Left ventricle myocardium superior (tissue), 1 donor: ENCODE measurements around the gene PDPK1. TPM values are rescaled to one million over a fixed set of nuclear protein-coding genes. Genes with fewer than 3 reads are reported as not detected.
"Not testable (repeated sequence)": the region's sequence is repeated elsewhere in the genome, so short reads cannot be mapped to it uniquely, and the experiment has no call there.

Source experiments
- ATAC-seq: fragments of 200-7000 bp; cut with Tn5 transposase; one replicate; pipeline ENCODE4 v1.9.1; 2020; ENCODE audit warnings: mild to moderate bottlenecking, moderate library complexity
- DNase-seq: peaks from one replicate; pipeline ENCODE4 v3.0.0-alpha.2; 2020
- intact Hi-C: fragments of 100-400 bp; cut with micrococcal nuclease; formaldehyde crosslinking; loops from one replicate; pipeline ENCODE4 v1.11.0; 2022
- total RNA-seq: library from RNA; stranded (reverse); fragmentation: NEBNext Ultra II Directional; extraction: Animal tissue kit (Norgen Biotek cat#: 25700); gene quantifications from one replicate; pipeline ENCODE4 v1.2.1, GENCODE V29; 2021
- donor health status: DM: no; HTN: yes; CAD: no; lungs with severe emphysema.

The PDPK1 gene
- total RNA-seq, 1 donor from 2014 or later = 43.1 TPM

GRCh38 chr16:2572704-2573103 is 34.9 kb downstream of the PDPK1 start:
- intact Hi-C loops, DNase-seq, ATAC-seq: not testable (repeated sequence)

GRCh38 chr16:2575839-2576238 is 38.0 kb downstream of the PDPK1 start:
- DNase-seq, intact Hi-C loops, ATAC-seq: not testable (repeated sequence)

GRCh38 chr16:2577044-2577443 is 39.2 kb downstream of the PDPK1 start:
- ATAC-seq, intact Hi-C loops, DNase-seq: not testable (repeated sequence)

- intact Hi-C loops, DNase-seq: not testable (repeated sequence)
- peak; percentile 26 for ATAC-seq
Measured at GRCh38 chr16:2578905-2579304, 41.1 kb downstream of the PDPK1 start.

GRCh38 chr16:2580143-2580542 is 42.3 kb downstream of the PDPK1 start:
- intact Hi-C loops, DNase-seq: not testable (repeated sequence)
- ATAC-seq = peak; percentile 6

GRCh38 chr16:2580818-2581217 is 43.0 kb downstream of the PDPK1 start:
- ATAC-seq = peak; percentile 52
- DNase-seq, intact Hi-C loops: not testable (repeated sequence)

- intact Hi-C loops = no loop called here
- DNase-seq (peak; percentile 79), ATAC-seq (peak; percentile 89)
Measured at GRCh38 chr16:2584729-2585650, 47.2 kb downstream of the PDPK1 start.

- ATAC-seq (peak; percentile 15), DNase-seq (peak; percentile 34)
- intact Hi-C loops = no loop called here
Measured at GRCh38 chr16:2585651-2586081, 47.8 kb downstream of the PDPK1 start.

- intact Hi-C loops = no loop called here
- ATAC-seq = no peak
- DNase-seq = peak; percentile 25
Measured at GRCh38 chr16:2586241-2586640, 48.4 kb downstream of the PDPK1 start.

- DNase-seq (no peak), ATAC-seq (no peak)
- intact Hi-C loops = no loop called here
Measured at GRCh38 chr16:2586901-2587480, 49.2 kb downstream of the PDPK1 start.

- DNase-seq = peak; percentile 21
- no peak for ATAC-seq
- intact Hi-C loops = no loop called here
Measured at GRCh38 chr16:2587891-2588565, 50.2 kb downstream of the PDPK1 start.

GRCh38 chr16:2591476-2592240 is 53.8 kb downstream of the PDPK1 start:
- ATAC-seq (no peak), DNase-seq (no peak)
- intact Hi-C loops = no loop called here

- ATAC-seq (peak; percentile 8), DNase-seq (peak; percentile 21)
- intact Hi-C loops = no loop called here
Measured at GRCh38 chr16:2592786-2593185, 55.0 kb downstream of the PDPK1 start.

GRCh38 chr16:2595393-2596205 is 57.8 kb downstream of the PDPK1 start:
- DNase-seq = peak; percentile 11
- no peak for ATAC-seq
- intact Hi-C loops = no loop called here

- peak; percentile 20 for DNase-seq
- intact Hi-C loops = no loop called here
- no peak for ATAC-seq
Measured at GRCh38 chr16:2596747-2597559, 59.1 kb downstream of the PDPK1 start.

- intact Hi-C loops = no loop called here
- DNase-seq (peak; percentile 24), ATAC-seq (no peak)
Measured at GRCh38 chr16:2597560-2597902, 59.7 kb downstream of the PDPK1 start.

- no peak for ATAC-seq
- DNase-seq = no peak
- intact Hi-C loops = no loop called here
Measured at GRCh38 chr16:2598133-2598641, 60.4 kb downstream of the PDPK1 start.
